VCaP (cell line): ENCODE data around the gene COL6A6.

ENCODE experiments used
- H3K27ac ChIP-seq: fragments of 450-650 bp; 2 replicates; pipeline ENCODE4 v1.5.1; 2017
- CTCF ChIP-seq: fragments of 450-650 bp; conservative IDR thresholded peaks from 2 replicates; pipeline ENCODE4 v1.5.1; 2017; ENCODE audit warnings: mild to moderate bottlenecking, moderate library complexity

The COL6A6 gene

GRCh38 chr3:130558366-130558765 lies 41.4 kb downstream of the COL6A6 start:
- H3K27ac ChIP-seq: no peak overlapping the region
- TF ChIP-seq CTCF: no peak

- H3K27ac ChIP-seq: no peak overlapping the region
- TF ChIP-seq CTCF: no peak
Observed at GRCh38 chr3:130565224-130565623, 48.2 kb downstream of the COL6A6 start.
